GM12878 (cell line): Measurements from ENCODE around the gene RPL27. TPM values are rescaled to one million over a fixed set of nuclear protein-coding genes. Genes with fewer than 3 reads are reported as not detected.

Experiments
- CREM ChIP-seq: IDR thresholded peaks from 2 replicates; pipeline ENCODE4 v1.6.1; 2014; ENCODE audit warnings: antibody characterized with exemption, low read depth
- GATAD2B ChIP-seq: fragments of 450-650 bp; conservative IDR thresholded peaks from 2 replicates; pipeline ENCODE4 v1.6.1; 2017; ENCODE audit warnings: low read depth, mild to moderate bottlenecking, moderate library complexity
- IKZF2 ChIP-seq, 2 experiments: fragments of 450-650 bp; IDR thresholded peaks; 2 replicates each; pipeline ENCODE4 v1.6.1; 2017; ENCODE audit warnings: mild to moderate bottlenecking in 2 of 2, moderate library complexity in 2 of 2
- MTA3 ChIP-seq: IDR thresholded peaks from 2 replicates; pipeline ENCODE4 v1.6.1; 2012; ENCODE audit warnings: low read length, inconsistent platforms, borderline replicate concordance
- NR2C2 ChIP-seq: IDR thresholded peaks from 2 replicates; pipeline ENCODE4 v1.6.1; 2011; ENCODE audit warnings: borderline replicate concordance, low read depth; ENCODE audit not compliant: control insufficient read depth, insufficient read length
- PML ChIP-seq: IDR thresholded peaks from 2 replicates; pipeline ENCODE4 v1.6.1; 2012; ENCODE audit warnings: low read length, inconsistent platforms
- RUNX3 ChIP-seq: IDR thresholded peaks from 2 replicates; pipeline ENCODE4 v1.6.1; 2012; ENCODE audit warnings: low read length, inconsistent platforms
- SRF ChIP-seq, 2 experiments: IDR thresholded peaks; 2 replicates each; pipeline ENCODE4 v1.6.1; 2011; ENCODE audit warnings: low read depth in 2 of 2, low read length in 2 of 2, mild to moderate bottlenecking in 1 of 2, moderate library complexity in 1 of 2
- STAT1 ChIP-seq: fragments of 450-650 bp; conservative IDR thresholded peaks from 2 replicates; pipeline ENCODE4 v1.6.1; 2014; ENCODE audit warnings: antibody characterized with exemption, mild to moderate bottlenecking
- SUZ12 ChIP-seq: fragments of 200-600 bp; sonication (generic); IDR thresholded peaks from one replicate; pipeline ENCODE4 v1.6.1; 2018; ENCODE audit warnings: antibody characterized with exemption, mild to moderate bottlenecking; ENCODE audit not compliant: unreplicated experiment
- TCF3 ChIP-seq: IDR thresholded peaks from 2 replicates; pipeline ENCODE4 v1.6.1; 2012; ENCODE audit warnings: low read depth, mild to moderate bottlenecking, low read length, borderline replicate concordance; ENCODE audit not compliant: insufficient read depth
- TCF7 ChIP-seq: IDR thresholded peaks from 2 replicates; pipeline ENCODE4 v1.6.1; 2014; ENCODE audit warnings: antibody characterized with exemption, borderline replicate concordance
- ZNF207 ChIP-seq: fragments of 450-650 bp; IDR thresholded peaks from 2 replicates; pipeline ENCODE4 v1.6.1; 2014; ENCODE audit warnings: antibody characterized with exemption, mild to moderate bottlenecking, borderline replicate concordance
- ZSCAN29 ChIP-seq: fragments of 450-650 bp; IDR thresholded peaks from 2 replicates; pipeline ENCODE4 v1.6.1; 2017; ENCODE audit warnings: mild to moderate bottlenecking, moderate library complexity
- polyA plus RNA-seq, 11 experiments: library from polyadenylated mRNA; depleted of rRNA in 4 of 11; unstranded in 6 of 11; stranded (reverse) in 5 of 11; fragments of >200 nt; fragmentation: Nextera tagmentation in 4 of 11; fragmentation: Illumina TruSeq in 1 of 11; extraction: Ambion mirVana in 4 of 11; extraction: Trizol in 1 of 11; gene quantifications; 1 replicate in 1 of 11; 2 replicates in 10 of 11; pipeline versions ENCODE4 v1.2.1 to v1.2.3, GENCODE V29; 2011 to 2016; ENCODE audit warnings: inconsistent platforms in 2 of 11, missing spikeins in 2 of 11, low read depth in 1 of 11
- total RNA-seq, 4 experiments: library from RNA; depleted of rRNA in 3 of 4; stranded (reverse); fragments of >200 nt in 3 of 4; fragmentation: Illumina TruSeq in 1 of 4; extraction: Trizol in 1 of 4; gene quantifications; 2 replicates each; pipeline versions ENCODE4 v1.2.1 to v1.2.3, GENCODE V29; 2013 to 2021
- TF ChIP-seq, protein P1 (sequence below): fragments of 450-650 bp; IDR thresholded peaks from 2 replicates; pipeline ENCODE4 v1.6.1; 2016; ENCODE audit warnings: mild to moderate bottlenecking
- TF ChIP-seq, protein P2 (sequence below): IDR thresholded peaks from 2 replicates; pipeline ENCODE4 v1.6.1; 2012; ENCODE audit warnings: improper control_type of control experiment, low read depth, low read length; ENCODE audit not compliant: insufficient replicate concordance
- TF ChIP-seq, protein P3 (sequence below): fragments of 450-650 bp; IDR thresholded peaks from 2 replicates; pipeline ENCODE4 v1.6.1; 2017; ENCODE audit warnings: low read depth, mild to moderate bottlenecking, moderate library complexity
- TF ChIP-seq, protein P4 (sequence below): fragments of 450-650 bp; conservative IDR thresholded peaks from 2 replicates; pipeline ENCODE4 v1.6.1; 2017; ENCODE audit warnings: mild to moderate bottlenecking, moderate library complexity

RPL27 gene
- total and polyA plus RNA-seq, 10 of the 15 experiments (the other 5 are each of a cell fraction or from before 2014, with no cell fraction given): 1,748 to 6,934 (median 3,779) TPM

DNA sequence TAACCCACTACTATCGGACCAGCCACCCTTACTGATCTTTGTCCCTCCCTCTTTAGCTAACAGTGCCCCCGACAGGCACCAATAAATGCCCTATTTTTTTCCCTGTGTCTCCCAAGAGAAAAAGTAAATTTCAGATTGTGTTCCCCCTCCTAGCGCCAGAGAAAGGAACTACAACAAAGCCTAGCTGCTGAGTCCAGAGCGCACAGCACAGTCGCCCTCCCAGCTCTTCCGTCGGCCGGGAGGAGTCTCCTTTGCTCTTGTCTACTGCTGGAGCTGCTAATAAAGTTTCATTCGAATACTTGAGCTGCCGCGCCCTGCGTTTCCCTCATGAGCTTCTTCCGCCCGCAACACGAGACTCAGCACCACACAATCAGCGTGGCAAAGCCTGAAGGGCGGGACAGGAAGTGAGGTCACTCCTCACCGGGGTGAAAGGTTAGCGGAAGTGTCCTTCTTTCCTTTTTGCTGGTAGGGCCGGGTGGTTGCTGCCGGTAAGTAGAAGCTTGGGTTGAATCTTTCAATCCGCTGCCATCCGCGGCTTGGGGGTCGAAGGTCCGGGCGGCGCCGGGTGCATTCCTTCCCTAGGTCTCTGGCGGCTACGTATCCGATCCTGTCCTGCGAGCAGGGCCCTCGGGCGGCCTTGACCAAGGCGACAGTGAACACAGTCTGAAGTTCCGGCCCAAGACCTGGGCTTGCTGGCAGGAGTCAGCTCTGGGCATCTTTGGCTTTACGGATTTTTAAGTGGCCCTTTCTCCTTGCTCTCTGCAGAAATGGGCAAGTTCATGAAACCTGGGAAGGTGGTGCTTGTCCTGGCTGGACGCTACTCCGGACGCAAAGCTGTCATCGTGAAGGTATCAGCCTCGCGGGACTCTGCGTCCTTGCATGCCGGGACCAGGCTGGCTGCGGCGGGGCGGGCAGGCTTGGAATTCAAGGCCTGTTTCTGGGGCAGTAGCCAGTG, at the start of gene RPL27 (continued):
- TF ChIP-seq PML (peak; percentile 98), ZSCAN29 (peak; percentile 73; the same call in 1 of the 2 replicates), SRF (IDR thresholded peaks at IDR 0.05; ENCODE audit: low read depth in 2 of 2, low read length in 2 of 2) (peak; percentile 35 to 59; a peak in 1 of 4 replicates), MTA3 (peak; percentile 71; the same call in 1 of the 2 replicates), NR2C2 (peak; percentile 80), SUZ12 (no peak), ZNF207 (peak; percentile 95; the same call in 1 of the 2 replicates), CREM (peak; percentile 97), IKZF2 (IDR thresholded peaks at IDR 0.05) (peak; percentile 74 to 85), STAT1 (peak; percentile 96), TCF7 (peak; percentile 80), RUNX3 (peak; percentile 84), GATAD2B (peak; percentile 64; the same call in 1 of the 2 replicates), TCF3 (no peak)
- TF ChIP-seq, protein P1, sequence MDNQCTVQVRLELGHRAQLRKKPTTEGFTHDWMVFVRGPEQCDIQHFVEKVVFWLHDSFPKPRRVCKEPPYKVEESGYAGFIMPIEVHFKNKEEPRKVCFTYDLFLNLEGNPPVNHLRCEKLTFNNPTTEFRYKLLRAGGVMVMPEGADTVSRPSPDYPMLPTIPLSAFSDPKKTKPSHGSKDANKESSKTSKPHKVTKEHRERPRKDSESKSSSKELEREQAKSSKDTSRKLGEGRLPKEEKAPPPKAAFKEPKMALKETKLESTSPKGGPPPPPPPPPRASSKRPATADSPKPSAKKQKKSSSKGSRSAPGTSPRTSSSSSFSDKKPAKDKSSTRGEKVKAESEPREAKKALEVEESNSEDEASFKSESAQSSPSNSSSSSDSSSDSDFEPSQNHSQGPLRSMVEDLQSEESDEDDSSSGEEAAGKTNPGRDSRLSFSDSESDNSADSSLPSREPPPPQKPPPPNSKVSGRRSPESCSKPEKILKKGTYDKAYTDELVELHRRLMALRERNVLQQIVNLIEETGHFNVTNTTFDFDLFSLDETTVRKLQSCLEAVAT: peak; percentile 92
- TF ChIP-seq, protein P2, sequence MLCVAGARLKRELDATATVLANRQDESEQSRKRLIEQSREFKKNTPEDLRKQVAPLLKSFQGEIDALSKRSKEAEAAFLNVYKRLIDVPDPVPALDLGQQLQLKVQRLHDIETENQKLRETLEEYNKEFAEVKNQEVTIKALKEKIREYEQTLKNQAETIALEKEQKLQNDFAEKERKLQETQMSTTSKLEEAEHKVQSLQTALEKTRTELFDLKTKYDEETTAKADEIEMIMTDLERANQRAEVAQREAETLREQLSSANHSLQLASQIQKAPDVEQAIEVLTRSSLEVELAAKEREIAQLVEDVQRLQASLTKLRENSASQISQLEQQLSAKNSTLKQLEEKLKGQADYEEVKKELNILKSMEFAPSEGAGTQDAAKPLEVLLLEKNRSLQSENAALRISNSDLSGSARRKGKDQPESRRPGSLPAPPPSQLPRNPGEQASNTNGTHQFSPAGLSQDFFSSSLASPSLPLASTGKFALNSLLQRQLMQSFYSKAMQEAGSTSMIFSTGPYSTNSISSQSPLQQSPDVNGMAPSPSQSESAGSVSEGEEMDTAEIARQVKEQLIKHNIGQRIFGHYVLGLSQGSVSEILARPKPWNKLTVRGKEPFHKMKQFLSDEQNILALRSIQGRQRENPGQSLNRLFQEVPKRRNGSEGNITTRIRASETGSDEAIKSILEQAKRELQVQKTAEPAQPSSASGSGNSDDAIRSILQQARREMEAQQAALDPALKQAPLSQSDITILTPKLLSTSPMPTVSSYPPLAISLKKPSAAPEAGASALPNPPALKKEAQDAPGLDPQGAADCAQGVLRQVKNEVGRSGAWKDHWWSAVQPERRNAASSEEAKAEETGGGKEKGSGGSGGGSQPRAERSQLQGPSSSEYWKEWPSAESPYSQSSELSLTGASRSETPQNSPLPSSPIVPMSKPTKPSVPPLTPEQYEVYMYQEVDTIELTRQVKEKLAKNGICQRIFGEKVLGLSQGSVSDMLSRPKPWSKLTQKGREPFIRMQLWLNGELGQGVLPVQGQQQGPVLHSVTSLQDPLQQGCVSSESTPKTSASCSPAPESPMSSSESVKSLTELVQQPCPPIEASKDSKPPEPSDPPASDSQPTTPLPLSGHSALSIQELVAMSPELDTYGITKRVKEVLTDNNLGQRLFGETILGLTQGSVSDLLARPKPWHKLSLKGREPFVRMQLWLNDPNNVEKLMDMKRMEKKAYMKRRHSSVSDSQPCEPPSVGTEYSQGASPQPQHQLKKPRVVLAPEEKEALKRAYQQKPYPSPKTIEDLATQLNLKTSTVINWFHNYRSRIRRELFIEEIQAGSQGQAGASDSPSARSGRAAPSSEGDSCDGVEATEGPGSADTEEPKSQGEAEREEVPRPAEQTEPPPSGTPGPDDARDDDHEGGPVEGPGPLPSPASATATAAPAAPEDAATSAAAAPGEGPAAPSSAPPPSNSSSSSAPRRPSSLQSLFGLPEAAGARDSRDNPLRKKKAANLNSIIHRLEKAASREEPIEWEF: no peak
- TF ChIP-seq, protein P3, sequence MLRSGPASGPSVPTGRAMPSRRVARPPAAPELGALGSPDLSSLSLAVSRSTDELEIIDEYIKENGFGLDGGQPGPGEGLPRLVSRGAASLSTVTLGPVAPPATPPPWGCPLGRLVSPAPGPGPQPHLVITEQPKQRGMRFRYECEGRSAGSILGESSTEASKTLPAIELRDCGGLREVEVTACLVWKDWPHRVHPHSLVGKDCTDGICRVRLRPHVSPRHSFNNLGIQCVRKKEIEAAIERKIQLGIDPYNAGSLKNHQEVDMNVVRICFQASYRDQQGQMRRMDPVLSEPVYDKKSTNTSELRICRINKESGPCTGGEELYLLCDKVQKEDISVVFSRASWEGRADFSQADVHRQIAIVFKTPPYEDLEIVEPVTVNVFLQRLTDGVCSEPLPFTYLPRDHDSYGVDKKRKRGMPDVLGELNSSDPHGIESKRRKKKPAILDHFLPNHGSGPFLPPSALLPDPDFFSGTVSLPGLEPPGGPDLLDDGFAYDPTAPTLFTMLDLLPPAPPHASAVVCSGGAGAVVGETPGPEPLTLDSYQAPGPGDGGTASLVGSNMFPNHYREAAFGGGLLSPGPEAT: peak; percentile 91
- TF ChIP-seq, protein P4, sequence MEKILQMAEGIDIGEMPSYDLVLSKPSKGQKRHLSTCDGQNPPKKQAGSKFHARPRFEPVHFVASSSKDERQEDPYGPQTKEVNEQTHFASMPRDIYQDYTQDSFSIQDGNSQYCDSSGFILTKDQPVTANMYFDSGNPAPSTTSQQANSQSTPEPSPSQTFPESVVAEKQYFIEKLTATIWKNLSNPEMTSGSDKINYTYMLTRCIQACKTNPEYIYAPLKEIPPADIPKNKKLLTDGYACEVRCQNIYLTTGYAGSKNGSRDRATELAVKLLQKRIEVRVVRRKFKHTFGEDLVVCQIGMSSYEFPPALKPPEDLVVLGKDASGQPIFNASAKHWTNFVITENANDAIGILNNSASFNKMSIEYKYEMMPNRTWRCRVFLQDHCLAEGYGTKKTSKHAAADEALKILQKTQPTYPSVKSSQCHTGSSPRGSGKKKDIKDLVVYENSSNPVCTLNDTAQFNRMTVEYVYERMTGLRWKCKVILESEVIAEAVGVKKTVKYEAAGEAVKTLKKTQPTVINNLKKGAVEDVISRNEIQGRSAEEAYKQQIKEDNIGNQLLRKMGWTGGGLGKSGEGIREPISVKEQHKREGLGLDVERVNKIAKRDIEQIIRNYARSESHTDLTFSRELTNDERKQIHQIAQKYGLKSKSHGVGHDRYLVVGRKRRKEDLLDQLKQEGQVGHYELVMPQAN: peak; percentile 92; the same call in 1 of the 2 replicates
